SK-N-MC (cell line): ENCODE measurements around the gene ADAMTS6.

Experiments used
- EZH2 ChIP-seq: fragments of 200-600 bp; sonication (generic); IDR thresholded peaks from one replicate; pipeline ENCODE4 v1.6.1; 2017; ENCODE audit warnings: antibody characterized with exemption
- FOXP2 ChIP-seq: optimal IDR thresholded peaks from 2 replicates; pipeline ENCODE3; 2011; ENCODE audit warnings: mild to moderate bottlenecking, moderate library complexity; ENCODE audit not compliant: insufficient read depth; ENCODE audit errors: extremely low read length, control extremely low read depth
- POLR2AphosphoS5 ChIP-seq: IDR thresholded peaks from 2 replicates; pipeline ENCODE4 v1.6.1; 2012; ENCODE audit warnings: mild to moderate bottlenecking, low read depth, low read length, borderline replicate concordance

GRCh38 chr5:65276178-65276890, 205.4 kb downstream of the ADAMTS6 start:
- TF ChIP-seq POLR2AphosphoS5 (no peak), FOXP2 (no peak), EZH2 (no peak)
